GM19455 (cell line): ENCODE results near the gene CPT2.
"Not testable (repeated sequence)": the region's sequence is repeated elsewhere in the genome, so short reads cannot be mapped to it uniquely, and the experiment has no call there.

Source experiments
- ATAC-seq: cut with Tn5 transposase; IDR thresholded peaks from one replicate; pipeline ENCODE4 v1.9.1; 2021; ENCODE audit not compliant: unreplicated experiment

CPT2 gene

GRCh38 chr1:53182111-53182593 is 14.5 kb upstream of the CPT2 start:
- no peak for ATAC-seq

GRCh38 chr1:53182716-53183094 is 13.9 kb upstream of the CPT2 start:
- ATAC-seq = no peak

- ATAC-seq = no peak
These were observed 13.3 kb upstream of the CPT2 start for GRCh38 chr1:53183095-53183990.

GRCh38 chr1:53185955-53186297 is 10.7 kb upstream of the CPT2 start:
- not testable (repeated sequence) for ATAC-seq

- ATAC-seq = no peak
These were observed 10.1 kb upstream of the CPT2 start for GRCh38 chr1:53186533-53186932.

GRCh38 chr1:53187401-53187800 is 9.2 kb upstream of the CPT2 start:
- no peak for ATAC-seq

- no peak for ATAC-seq
These were observed 8.5 kb upstream of the CPT2 start for GRCh38 chr1:53188099-53188498.

GRCh38 chr1:53189061-53189460 is 7.6 kb upstream of the CPT2 start:
- ATAC-seq = no peak

GRCh38 chr1:53190210-53190611 is 6.4 kb upstream of the CPT2 start:
- ATAC-seq = no peak

GRCh38 chr1:53195246-53196016 is 1.2 kb upstream of the CPT2 start:
- no peak for ATAC-seq

- peak; percentile 31 for ATAC-seq
These were observed 573 bp upstream of the CPT2 start for GRCh38 chr1:53196017-53196484.

- ATAC-seq = no peak
These were observed 922 bp downstream of the CPT2 start for GRCh38 chr1:53197291-53198200.

GRCh38 chr1:53198241-53198651 is 1.6 kb downstream of the CPT2 start:
- no peak for ATAC-seq

GRCh38 chr1:53203466-53203865 is 6.8 kb downstream of the CPT2 start:
- ATAC-seq = no peak

GRCh38 chr1:53205496-53205895 is 8.9 kb downstream of the CPT2 start:
- ATAC-seq = not testable (repeated sequence)

GRCh38 chr1:53206083-53206685 is 9.6 kb downstream of the CPT2 start:
- ATAC-seq = not testable (repeated sequence)

GRCh38 chr1:53206735-53207379 is 10.2 kb downstream of the CPT2 start:
- no peak for ATAC-seq

- ATAC-seq = no peak
These were observed 11.1 kb downstream of the CPT2 start for GRCh38 chr1:53207726-53208125.

GRCh38 chr1:53210352-53210751 is 13.7 kb downstream of the CPT2 start:
- no peak for ATAC-seq

GRCh38 chr1:53210954-53211353 is 14.3 kb downstream of the CPT2 start:
- no peak for ATAC-seq
